GM23338 (cell line): ENCODE measurements around the gene HOXA5. TPM values are rescaled to one million over a fixed set of nuclear protein-coding genes. Genes with fewer than 3 reads are reported as not detected.
A peak's percentile ranks its signal among the peaks of the same experiment; 100 is the strongest.

Source experiments
- ATAC-seq: fragments of 200-7000 bp; cut with Tn5 transposase; 3 replicates; pipeline ENCODE4 v1.9.1; 2020
- DNase-seq: peaks from one replicate; pipeline ENCODE4 v3.0.0-alpha.2; 2015; ENCODE audit warnings: low spot score
- H2AFZ ChIP-seq: fragments of 200-600 bp; sonication (generic); 2 replicates; pipeline ENCODE4 v1.8.0; 2016; ENCODE audit warnings: antibody characterized with exemption, mild to moderate bottlenecking, moderate library complexity
- H3F3A ChIP-seq: fragments of 200-600 bp; sonication (generic); replicated peaks from 2 replicates; pipeline ENCODE4 v1.8.0; 2017; ENCODE audit warnings: antibody characterized with exemption, mixed run types, low read depth
- H3K27ac ChIP-seq: fragments of 200-600 bp; sonication (generic); 2 replicates; pipeline ENCODE4 v1.6.1; 2016; ENCODE audit warnings: low read depth
- H3K27me3 ChIP-seq: fragments of 200-600 bp; sonication (generic); 2 replicates; pipeline ENCODE4 v1.8.0; 2016; ENCODE audit warnings: mild to moderate bottlenecking, mixed run types, moderate library complexity; ENCODE audit not compliant: insufficient read depth
- H3K36me3 ChIP-seq: fragments of 200-600 bp; sonication (generic); 2 replicates; pipeline ENCODE4 v1.8.0; 2016; ENCODE audit warnings: mild to moderate bottlenecking; ENCODE audit not compliant: insufficient read depth
- H3K4me1 ChIP-seq: fragments of 200-600 bp; sonication (generic); 2 replicates; pipeline ENCODE4 v1.8.0; 2016; ENCODE audit warnings: mild to moderate bottlenecking, moderate library complexity; ENCODE audit not compliant: insufficient read depth
- H3K4me2 ChIP-seq: fragments of 200-600 bp; sonication (generic); 2 replicates; pipeline ENCODE4 v1.7.1; 2017; ENCODE audit warnings: mixed run types
- H3K4me3 ChIP-seq: fragments of 200-600 bp; sonication (generic); 2 replicates; pipeline ENCODE4 v1.6.1; 2016; ENCODE audit warnings: mixed run types
- H3K79me2 ChIP-seq: fragments of 200-600 bp; sonication (generic); replicated peaks from 2 replicates; pipeline ENCODE4 v1.8.0; 2017; ENCODE audit warnings: mild to moderate bottlenecking; ENCODE audit not compliant: insufficient read depth
- H3K9me2 ChIP-seq: fragments of 200-600 bp; sonication (generic); 2 replicates; pipeline ENCODE4 v1.8.0; 2017; ENCODE audit not compliant: insufficient read depth
- H4K20me1 ChIP-seq: fragments of 200-600 bp; sonication (generic); replicated peaks from 2 replicates; pipeline ENCODE4 v1.8.0; 2017; ENCODE audit warnings: mild to moderate bottlenecking; ENCODE audit not compliant: insufficient read depth
- H3K27ac Mint-ChIP-seq: 2 replicates; pipeline ENCODE4 v1.8.0; 2020; ENCODE audit warnings: inconsistent platforms, mild to moderate bottlenecking, moderate library complexity, mixed read lengths
- H3K27me3 Mint-ChIP-seq: 3 replicates; pipeline ENCODE4 v1.8.0; 2022; ENCODE audit warnings: low read depth, mild to moderate bottlenecking, moderate library complexity, mixed read lengths, inconsistent platforms; ENCODE audit not compliant: insufficient read depth, poor library complexity
- H3K36me3 Mint-ChIP-seq: 3 replicates; pipeline ENCODE4 v1.8.0; 2021; ENCODE audit warnings: low read depth, mild to moderate bottlenecking, inconsistent platforms, moderate library complexity, mixed read lengths
- H3K4me1 Mint-ChIP-seq: 3 replicates; pipeline ENCODE4 v1.8.0; 2020; ENCODE audit warnings: mild to moderate bottlenecking, inconsistent platforms, mixed read lengths
- H3K4me3 Mint-ChIP-seq: 3 replicates; pipeline ENCODE4 v1.8.0; 2021; ENCODE audit warnings: moderate library complexity, mild to moderate bottlenecking, inconsistent platforms, mixed read lengths
- H3K9me3 Mint-ChIP-seq: 3 replicates; pipeline ENCODE4 v1.8.0; 2020; ENCODE audit warnings: moderate library complexity, mild to moderate bottlenecking, inconsistent platforms, mixed read lengths
- CREB1 ChIP-seq: fragments of 250-450 bp; sonication (Bioruptor Pico); IDR thresholded peaks from 2 replicates; pipeline ENCODE4 v1.5.0; 2020; ENCODE audit warnings: low read depth, mild to moderate bottlenecking, moderate library complexity
- EZH2 ChIP-seq: fragments of 200-600 bp; sonication (generic); IDR thresholded peaks from one replicate; pipeline ENCODE4 v1.8.0; 2017; ENCODE audit warnings: antibody characterized with exemption, mild to moderate bottlenecking, low read depth; ENCODE audit not compliant: unreplicated experiment
- EZH2phosphoT487 ChIP-seq: fragments of 200-600 bp; sonication (generic); IDR thresholded peaks from one replicate; pipeline ENCODE4 v1.8.1; 2018; ENCODE audit warnings: antibody characterized with exemption; ENCODE audit not compliant: unreplicated experiment
- NANOG ChIP-seq: IDR thresholded peaks from 2 replicates; pipeline ENCODE4 v1.6.1; 2016; ENCODE audit warnings: antibody characterized with exemption, borderline replicate concordance
- POLR2AphosphoS5 ChIP-seq: IDR thresholded peaks from 2 replicates; pipeline ENCODE4 v1.6.1; 2016; ENCODE audit warnings: antibody characterized with exemption, low read depth
- REST ChIP-seq: IDR thresholded peaks from one replicate; pipeline ENCODE4 v1.6.1; 2018; ENCODE audit warnings: antibody characterized with exemption; ENCODE audit not compliant: unreplicated experiment
- ZNF114 ChIP-seq: fragments of 250-450 bp; sonication (Bioruptor Pico); IDR thresholded peaks from 2 replicates; pipeline ENCODE4 v1.5.0; 2020; ENCODE audit warnings: mild to moderate bottlenecking, moderate library complexity
- ZNF331 ChIP-seq: fragments of 250-450 bp; sonication (Bioruptor Pico); IDR thresholded peaks from 2 replicates; pipeline ENCODE4 v1.5.0; 2020; ENCODE audit warnings: low read depth, mild to moderate bottlenecking, moderate library complexity
- polyA plus RNA-seq: library from polyadenylated mRNA; unstranded; fragments of >200 nt; fragmentation: Nextera tagmentation; extraction: Ambion mirVana; gene quantifications from 2 replicates; pipeline ENCODE4 v1.2.1, GENCODE V29; 2016
- total RNA-seq: library from RNA; depleted of rRNA; stranded (reverse); fragments of >200 nt; shearing (Covaris generic); gene quantifications from 2 replicates; pipeline ENCODE4 v1.2.3, GENCODE V29; 2014

The HOXA5 gene
- total and polyA plus RNA-seq, 2 experiments from 2014 or later = not detected

GRCh38 chr7:27107391-27108381, 35.8 kb downstream of the HOXA5 start:
- DNase-seq (peak; percentile 54), ATAC-seq (peak; percentile 6)
- Histone ChIP-seq H3K4me3 (peak overlapping the region; percentile 49; the same call in 1 of the 2 replicates), H4K20me1 (peaks cover 80% of the 10 kb centered on the region), H3K27ac (no peak overlapping the region), H3K36me3 (no peaks in the 10 kb centered on the region), H3K9me2 (no peaks in the 10 kb centered on the region), H3K27me3 (peaks cover 100% of the 10 kb centered on the region), H3F3A (peaks cover 51% of the 10 kb centered on the region), H3K79me2 (no peaks in the 10 kb centered on the region), H3K4me1 (peaks cover 25% of the 10 kb centered on the region), H3K4me2 (peak overlapping the region; percentile 75), H2AFZ (no peak overlapping the region)
- TF ChIP-seq POLR2AphosphoS5 (no peak), NANOG (no peak), EZH2 (peak; percentile 95), EZH2phosphoT487 (peak; percentile 31)
- H3K4me1 Mint-ChIP-seq = peaks cover 21% of the 10 kb centered on the region
- H3K4me3 Mint-ChIP-seq = peak overlapping the region; percentile 57; the same call in 2 of the 3 replicates
- H3K27me3 Mint-ChIP-seq = peaks cover 100% of the 10 kb centered on the region
- peaks cover 11% of the 10 kb centered on the region; the same call in 2 of the 3 replicates for H3K9me3 Mint-ChIP-seq
- no peaks in the 10 kb centered on the region; the same call in 2 of the 3 replicates for H3K36me3 Mint-ChIP-seq
- H3K27ac Mint-ChIP-seq = no peak overlapping the region

- Histone ChIP-seq H3K9me2 (no peaks in the 10 kb centered on the region), H2AFZ (no peak overlapping the region), H4K20me1 (peaks cover 76% of the 10 kb centered on the region), H3K27ac (no peak overlapping the region), H3K4me3 (peak overlapping the region; percentile 41), H3K4me2 (peak overlapping the region; percentile 71), H3K79me2 (no peaks in the 10 kb centered on the region), H3K27me3 (peaks cover 100% of the 10 kb centered on the region), H3K36me3 (no peaks in the 10 kb centered on the region), H3K4me1 (peaks cover 25% of the 10 kb centered on the region), H3F3A (peaks cover 44% of the 10 kb centered on the region)
- DNase-seq (no peak), ATAC-seq (no peak)
- Mint-ChIP-seq H3K9me3 (peaks cover 11% of the 10 kb centered on the region; the same call in 2 of the 3 replicates), H3K27me3 (peaks cover 100% of the 10 kb centered on the region), H3K4me1 (peaks cover 24% of the 10 kb centered on the region), H3K27ac (no peak overlapping the region), H3K36me3 (no peaks in the 10 kb centered on the region; the same call in 2 of the 3 replicates), H3K4me3 (no peak overlapping the region; the same call in 2 of the 3 replicates)
- TF ChIP-seq ZNF114 (CRISPR knock-in tag) (no peak), REST (no peak), POLR2AphosphoS5 (no peak), NANOG (no peak), EZH2 (peak; percentile 95), ZNF331 (no peak), EZH2phosphoT487 (peak; percentile 30), CREB1 (CRISPR knock-in tag) (no peak)
Observed at GRCh38 chr7:27106901-27107240, 36.6 kb downstream of the HOXA5 start.
